ENCODE results near the gene FUCA2.

- TF ChIP-seq EP300 (IDR thresholded peaks at IDR 0.05) (no peak), POLR2AphosphoS5 (IDR thresholded peaks at IDR 0.05) (no peak)
- TF ChIP-seq, protein P1, sequence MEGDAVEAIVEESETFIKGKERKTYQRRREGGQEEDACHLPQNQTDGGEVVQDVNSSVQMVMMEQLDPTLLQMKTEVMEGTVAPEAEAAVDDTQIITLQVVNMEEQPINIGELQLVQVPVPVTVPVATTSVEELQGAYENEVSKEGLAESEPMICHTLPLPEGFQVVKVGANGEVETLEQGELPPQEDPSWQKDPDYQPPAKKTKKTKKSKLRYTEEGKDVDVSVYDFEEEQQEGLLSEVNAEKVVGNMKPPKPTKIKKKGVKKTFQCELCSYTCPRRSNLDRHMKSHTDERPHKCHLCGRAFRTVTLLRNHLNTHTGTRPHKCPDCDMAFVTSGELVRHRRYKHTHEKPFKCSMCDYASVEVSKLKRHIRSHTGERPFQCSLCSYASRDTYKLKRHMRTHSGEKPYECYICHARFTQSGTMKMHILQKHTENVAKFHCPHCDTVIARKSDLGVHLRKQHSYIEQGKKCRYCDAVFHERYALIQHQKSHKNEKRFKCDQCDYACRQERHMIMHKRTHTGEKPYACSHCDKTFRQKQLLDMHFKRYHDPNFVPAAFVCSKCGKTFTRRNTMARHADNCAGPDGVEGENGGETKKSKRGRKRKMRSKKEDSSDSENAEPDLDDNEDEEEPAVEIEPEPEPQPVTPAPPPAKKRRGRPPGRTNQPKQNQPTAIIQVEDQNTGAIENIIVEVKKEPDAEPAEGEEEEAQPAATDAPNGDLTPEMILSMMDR (IDR thresholded peaks at IDR 0.05) = no peak
Observed at GRCh38 chr6:143449714-143450452, 61.6 kb downstream of the FUCA2 start.
